Stimulated activated naive CD8-positive, alpha-beta T cell treated with anti-CD3 and anti-CD28 coated beads, Interleukin-15, Interleukin-2, amounts not matched to agents 100 U/mL and 50 U/mL, for 24 hours (primary cell): ENCODE results near the gene LARGE1.

Experiments
- ATAC-seq: fragments of 150-1000 bp; cut with Tn5 transposase; one replicate; pipeline ENCODE4 v1.10.0; 2021
- DNase-seq: peaks from one replicate; pipeline ENCODE4 v3.0.0; 2021

LARGE1 gene

GRCh38 chr22:33314316-33314715, 606.0 kb downstream of the LARGE1 start:
- no peak for DNase-seq
- no peak for ATAC-seq

- DNase-seq (no peak), ATAC-seq (no peak)
Measured at GRCh38 chr22:33303099-33303498, 617.2 kb downstream of the LARGE1 start.

GRCh38 chr22:33302549-33302948, 617.7 kb downstream of the LARGE1 start:
- DNase-seq (no peak), ATAC-seq (no peak)

DNA sequence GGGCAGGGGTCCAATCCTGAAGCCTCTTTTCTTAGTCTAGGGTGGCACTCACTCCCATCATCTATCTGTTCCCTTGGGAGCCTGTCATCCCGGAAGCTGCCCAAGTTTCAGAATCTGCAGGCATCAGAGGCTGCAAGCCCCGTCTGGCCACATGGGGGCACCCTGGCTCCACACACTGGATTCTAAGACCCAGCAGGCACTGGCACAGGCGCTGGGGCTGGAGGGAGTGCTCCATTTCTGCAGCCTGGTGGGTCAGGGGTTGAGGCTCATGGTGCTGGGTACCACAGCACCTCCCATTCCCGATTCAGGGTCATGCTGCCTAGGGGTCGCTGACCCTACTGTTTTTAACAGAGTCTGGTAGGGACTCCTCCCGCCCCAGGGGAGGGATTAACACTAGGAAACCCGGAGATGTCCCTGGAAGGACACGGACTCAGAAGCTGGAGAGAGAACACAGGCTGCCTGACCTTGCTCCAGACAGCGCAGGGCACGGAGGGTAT, 618.2 kb downstream of the LARGE1 start:
- peak; percentile 52 for ATAC-seq
- peak; percentile 73 for DNase-seq

DNA sequence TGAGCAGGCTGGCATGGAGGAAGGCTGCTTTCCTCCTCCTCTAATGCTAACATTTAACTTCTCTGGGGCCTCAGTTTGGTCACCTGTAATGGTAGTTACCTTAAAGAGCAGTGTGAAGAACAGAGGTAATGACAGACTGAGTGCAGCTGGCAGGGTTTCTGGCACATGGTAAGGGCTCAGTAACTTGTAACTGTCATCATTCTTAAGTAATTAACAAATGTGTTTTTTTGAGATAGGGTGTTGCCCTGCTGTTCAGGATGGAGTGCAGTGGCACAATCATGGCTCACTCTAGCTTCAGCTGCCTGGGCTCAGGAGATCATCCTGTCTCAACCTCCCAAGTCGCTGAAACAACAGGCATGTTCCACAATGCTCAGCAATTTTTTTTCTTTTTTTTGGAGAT, 620.1 kb downstream of the LARGE1 start:
- no peak for DNase-seq
- ATAC-seq: no peak

- DNase-seq (peak; percentile 7), ATAC-seq (peak; percentile 60)
Measured at GRCh38 chr22:33299245-33299956, 620.9 kb downstream of the LARGE1 start.

GRCh38 chr22:33296941-33297340, 623.3 kb downstream of the LARGE1 start:
- ATAC-seq (no peak), DNase-seq (no peak)

DNA sequence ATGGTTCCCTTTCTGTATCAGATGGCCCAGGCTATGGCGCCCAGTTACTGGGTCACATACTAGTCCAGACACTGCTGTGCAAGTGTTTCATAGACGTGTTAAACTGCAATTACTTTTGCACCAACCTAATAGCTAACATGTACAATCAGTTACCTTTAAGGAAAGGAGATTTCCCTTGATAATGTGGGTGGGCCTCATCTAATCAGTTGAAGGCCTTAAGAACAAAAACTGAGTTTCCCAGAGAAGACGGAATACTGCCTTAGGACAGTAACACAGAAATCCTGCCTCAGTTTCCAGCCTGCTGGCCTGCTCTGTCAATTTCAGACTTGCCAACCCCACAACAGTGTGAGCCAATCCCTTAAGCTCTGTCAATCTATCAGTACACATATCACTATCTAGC, 632.2 kb downstream of the LARGE1 start:
- no peak for DNase-seq
- ATAC-seq: no peak

DNA sequence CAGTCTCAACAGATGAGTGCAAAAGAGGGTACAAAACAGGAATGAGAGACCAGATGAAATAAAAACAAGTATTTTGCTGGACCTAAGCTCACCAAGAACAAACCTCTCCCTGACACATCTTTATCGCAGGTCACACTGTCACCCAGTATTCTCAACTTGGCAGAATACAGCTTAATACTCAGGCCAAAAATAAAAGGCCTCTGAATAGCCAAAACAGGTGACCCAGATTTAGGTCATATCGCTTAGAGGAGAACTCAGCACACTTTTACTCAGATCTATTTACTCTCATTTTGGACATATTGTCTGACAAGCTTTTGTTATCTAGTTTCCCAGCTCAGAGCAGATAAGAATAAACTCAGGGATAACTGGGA, 645.2 kb downstream of the LARGE1 start:
- DNase-seq (no peak), ATAC-seq (no peak)

DNA sequence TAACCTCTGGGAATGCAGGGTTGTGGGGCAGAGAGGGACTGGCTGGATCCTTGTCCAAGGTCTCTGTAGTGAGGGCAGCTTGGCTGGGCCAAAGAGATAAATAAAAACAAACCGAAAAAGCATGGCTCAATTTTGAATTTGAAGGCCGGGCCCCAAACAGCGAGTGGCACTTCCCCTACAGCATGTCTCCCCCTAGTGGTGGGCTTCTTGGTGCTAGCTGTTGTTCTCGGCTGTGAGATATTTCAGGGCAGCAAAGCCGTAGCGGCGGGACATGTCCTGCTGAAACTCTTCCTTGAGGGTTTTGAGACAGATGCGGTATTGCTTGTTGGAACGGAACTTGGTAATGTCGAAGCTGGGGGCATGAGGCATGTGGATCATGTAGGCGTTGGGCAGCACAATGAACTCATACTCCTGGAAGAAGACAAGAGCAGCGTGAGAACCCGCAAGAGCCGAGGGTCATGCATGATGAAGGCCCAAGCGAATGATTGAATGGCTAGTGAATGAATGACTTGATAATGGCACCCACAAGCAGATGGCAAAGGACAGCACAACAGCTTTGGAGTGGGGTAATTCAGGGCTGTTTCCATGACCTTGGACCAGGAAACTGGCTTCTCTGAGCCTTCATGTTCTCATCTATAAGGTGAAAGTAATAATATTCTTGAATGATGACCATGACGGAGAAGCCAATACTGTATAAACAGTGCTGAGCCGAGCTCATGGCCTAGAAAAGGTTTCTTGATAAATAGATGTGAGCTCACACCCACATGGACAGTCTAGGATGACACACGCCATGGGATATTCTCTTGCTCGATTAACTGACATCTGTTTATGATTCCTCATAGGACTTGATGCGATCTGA, 645.8 kb downstream of the LARGE1 start:
- ATAC-seq (no peak), DNase-seq (peak; percentile 41)

DNA sequence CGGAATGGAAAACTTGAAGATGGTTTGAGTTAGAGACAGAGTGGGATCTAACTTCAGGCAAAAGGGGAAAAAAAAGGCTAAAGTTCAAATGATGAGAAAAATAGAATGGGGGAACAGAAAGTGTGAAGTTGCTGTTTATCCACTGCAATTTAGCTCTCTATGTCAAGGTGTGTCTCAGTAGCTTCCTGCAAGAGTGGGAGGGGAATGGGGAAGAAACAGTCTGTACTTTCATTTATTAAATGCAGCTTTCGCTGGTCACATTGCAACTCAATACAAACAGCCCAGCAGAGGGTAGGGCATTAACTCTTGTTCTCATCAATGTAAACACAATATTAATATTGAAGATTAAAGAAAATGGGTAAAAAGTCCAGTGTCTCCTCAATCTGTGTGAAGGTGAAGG, 647.4 kb downstream of the LARGE1 start:
- ATAC-seq: no peak

DNA sequence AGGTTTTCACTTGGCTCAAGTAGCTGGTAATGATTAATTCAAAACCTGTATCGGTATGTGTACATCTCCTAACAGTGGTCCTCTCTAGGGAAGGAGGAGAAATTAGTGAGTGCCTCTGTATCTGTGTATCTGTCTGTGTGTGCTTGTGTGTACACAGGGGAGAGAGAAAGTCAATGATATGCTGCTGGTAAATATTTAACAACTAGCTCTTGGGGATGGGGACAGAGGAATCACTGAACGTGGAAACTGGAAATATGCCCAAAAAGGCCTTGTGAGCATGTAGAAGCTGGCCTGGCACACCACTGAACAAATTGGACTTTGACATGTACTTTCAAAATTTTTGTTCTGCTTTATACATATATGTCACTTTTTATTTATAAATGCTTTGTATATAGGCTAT, 648.1 kb downstream of the LARGE1 start:
- no peak for DNase-seq
- no peak for ATAC-seq

More for the DNA sequence above, 647.4 kb downstream of the LARGE1 start:
- no peak for DNase-seq

DNA sequence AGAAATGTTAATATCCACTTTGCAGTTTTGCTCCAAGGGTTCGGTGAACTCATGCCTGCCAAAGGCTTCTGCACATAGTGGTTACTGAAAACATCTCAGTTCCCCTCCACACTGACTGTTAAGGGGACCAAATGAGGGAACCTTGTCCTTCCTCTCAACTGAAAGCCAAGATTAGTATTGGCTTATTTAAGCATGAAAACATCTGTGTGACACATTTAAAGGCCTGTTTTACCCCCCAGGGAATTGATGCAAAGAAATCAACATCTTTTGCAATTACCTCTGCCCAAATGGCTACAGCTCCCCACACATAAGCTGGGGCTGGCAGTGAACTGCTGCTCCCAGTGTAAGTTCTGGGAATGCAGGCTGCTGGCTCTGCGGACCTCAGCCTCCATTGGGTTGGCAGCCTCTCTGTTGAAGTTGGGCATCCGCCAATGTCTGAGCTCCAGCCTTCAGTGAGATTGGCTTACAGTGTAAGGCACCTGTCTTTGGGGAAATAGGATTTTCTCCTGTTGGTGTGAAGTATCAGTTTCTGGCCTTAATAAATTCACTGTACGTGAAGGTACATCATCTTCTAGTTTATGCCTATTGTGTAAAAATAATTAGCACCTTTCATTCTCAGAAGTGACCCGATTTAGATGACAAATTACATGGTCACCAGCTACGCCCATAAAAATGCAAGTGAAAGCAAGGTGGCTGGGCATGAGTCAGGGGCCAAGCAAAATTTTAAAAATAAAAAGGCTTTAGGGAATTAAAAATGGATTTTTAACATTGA, 648.7 kb downstream of the LARGE1 start:
- peak; percentile 36 for ATAC-seq
- no peak for DNase-seq

- no peak for DNase-seq
- ATAC-seq: no peak
Measured at GRCh38 chr22:33270596-33270995, 649.7 kb downstream of the LARGE1 start.

DNA sequence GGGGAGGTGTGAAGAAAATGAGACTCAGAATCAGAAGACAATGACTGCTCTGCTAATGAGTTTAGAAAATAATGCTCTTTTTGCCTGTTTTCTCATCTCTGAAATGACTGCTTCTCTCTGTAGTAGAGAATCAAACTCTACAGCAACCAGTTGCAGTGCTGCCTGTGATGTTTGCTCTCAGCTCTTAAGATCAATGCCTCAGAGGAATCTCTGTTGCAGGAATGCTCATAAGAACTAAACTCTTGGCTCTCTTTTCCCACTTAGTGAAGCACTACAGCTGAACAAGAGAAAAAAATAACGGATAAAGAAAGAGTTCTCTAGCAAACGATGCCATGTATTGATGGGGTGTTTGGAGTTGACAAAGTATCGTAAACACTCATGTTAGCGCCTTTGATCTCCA, 658.6 kb downstream of the LARGE1 start:
- DNase-seq (no peak), ATAC-seq (no peak)

GRCh38 chr22:33260498-33260897, 659.8 kb downstream of the LARGE1 start:
- ATAC-seq: no peak
- DNase-seq: no peak

- no peak for DNase-seq
- no peak for ATAC-seq
Measured at GRCh38 chr22:33255791-33256190, 664.5 kb downstream of the LARGE1 start.

DNA sequence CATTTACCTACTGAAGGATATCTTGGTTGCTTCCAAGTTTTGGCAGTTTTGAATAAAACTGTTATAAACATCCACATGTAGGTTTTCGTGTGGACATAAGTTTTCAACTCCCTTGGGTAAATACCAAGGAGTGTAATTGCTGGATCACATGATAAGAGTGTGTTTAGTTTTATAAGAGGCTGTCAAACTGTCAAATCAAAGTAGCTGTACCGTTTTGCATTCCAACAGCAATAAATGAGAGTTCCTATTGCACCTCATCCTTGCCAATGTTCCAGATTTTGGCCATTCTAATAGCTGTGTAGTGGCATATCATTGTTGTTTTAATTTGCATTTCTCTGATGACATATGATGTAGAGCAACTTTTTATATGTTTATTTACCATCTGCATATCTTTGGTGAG, 671.3 kb downstream of the LARGE1 start:
- DNase-seq: no peak
- ATAC-seq: no peak

GRCh38 chr22:33247758-33248157, 672.5 kb downstream of the LARGE1 start:
- DNase-seq (no peak), ATAC-seq (no peak)

GRCh38 chr22:33242078-33242477, 678.2 kb downstream of the LARGE1 start:
- ATAC-seq: no peak

GRCh38 chr22:33240888-33241475, 679.3 kb downstream of the LARGE1 start:
- no peak for ATAC-seq
- DNase-seq: no peak

More at GRCh38 chr22:33242078-33242477, 678.2 kb downstream of the LARGE1 start:
- no peak for DNase-seq

- no peak for ATAC-seq
- DNase-seq: no peak
Measured at GRCh38 chr22:33232071-33232470, 688.2 kb downstream of the LARGE1 start.
